Upper lobe of right lung (tissue), 1 donor: ENCODE data around the gene CDC42EP1. TPM values are rescaled to one million over a fixed set of nuclear protein-coding genes. Genes with fewer than 3 reads are reported as not detected.
A peak's percentile ranks its signal among the peaks of the same experiment; 100 is the strongest.

Experiments
- ATAC-seq: fragments of 200-7000 bp; cut with Tn5 transposase; one replicate; pipeline ENCODE4 v1.9.1; 2020; ENCODE audit warnings: mild to moderate bottlenecking, moderate library complexity
- DNase-seq: peaks from one replicate; pipeline ENCODE4 v3.0.0-alpha.2; 2020
- H3K27ac ChIP-seq: fragments of 200-600 bp; one replicate; pipeline ENCODE4 v1.8.0; 2022
- H3K27me3 ChIP-seq: fragments of 200-600 bp; one replicate; pipeline ENCODE4 v1.8.0; 2022; ENCODE audit warnings: mild to moderate bottlenecking
- H3K36me3 ChIP-seq: fragments of 200-600 bp; one replicate; pipeline ENCODE4 v1.8.0; 2022
- H3K4me1 ChIP-seq: fragments of 200-600 bp; one replicate; pipeline ENCODE4 v1.8.0; 2022
- H3K4me3 ChIP-seq: fragments of 200-600 bp; one replicate; pipeline ENCODE4 v1.8.0; 2022; ENCODE audit warnings: mild to moderate bottlenecking
- H3K9me3 ChIP-seq: fragments of 200-600 bp; one replicate; pipeline ENCODE4 v1.8.0; 2022
- CTCF ChIP-seq: fragments of 200-600 bp; IDR thresholded peaks from one replicate; pipeline ENCODE4 v1.8.0; 2022; ENCODE audit warnings: antibody characterized with exemption
- intact Hi-C: fragments of 100-400 bp; cut with DNase I; formaldehyde crosslinking; loops from one replicate; pipeline ENCODE4 v1.11.0; 2022
- total RNA-seq: library from RNA; stranded (reverse); fragmentation: NEBNext Ultra II Directional; extraction: Animal tissue kit (Norgen Biotek cat#: 25700); gene quantifications from one replicate; pipeline ENCODE4 v1.2.1, GENCODE V29; 2021
- donor health status: DM: no; HTN: yes; CAD: no; lungs with severe emphysema.

CDC42EP1 gene
- total RNA-seq, 1 donor from 2014 or later: 73.9 TPM

GRCh38 chr22:37604074-37604473 is 43.8 kb downstream of the CDC42EP1 start:
- ATAC-seq: no peak
- Histone ChIP-seq H3K36me3 (no peaks in the 10 kb centered on the region), H3K27ac (no peak overlapping the region), H3K9me3 (no peaks in the 10 kb centered on the region), H3K4me3 (no peak overlapping the region), H3K4me1 (peaks cover 14% of the 10 kb centered on the region), H3K27me3 (no peaks in the 10 kb centered on the region)
- DNase-seq: no peak
- intact Hi-C loops: no loop called here
- no peak for TF ChIP-seq CTCF

- Histone ChIP-seq H3K27me3 (no peaks in the 10 kb centered on the region), H3K4me1 (peaks cover 21% of the 10 kb centered on the region), H3K36me3 (no peaks in the 10 kb centered on the region), H3K4me3 (no peak overlapping the region), H3K27ac (peak overlapping the region; percentile 6), H3K9me3 (no peaks in the 10 kb centered on the region)
- no peak for TF ChIP-seq CTCF
- ATAC-seq (no peak), DNase-seq (no peak)
- intact Hi-C loops: no loop called here
These were observed 44.6 kb downstream of the CDC42EP1 start for GRCh38 chr22:37604875-37605274.

GRCh38 chr22:37607010-37607934 is 47.0 kb downstream of the CDC42EP1 start:
- DNase-seq: peak; percentile 96
- peak; percentile 69 for ATAC-seq
- intact Hi-C loops: no loop called here
- Histone ChIP-seq H3K36me3 (no peaks in the 10 kb centered on the region), H3K9me3 (no peaks in the 10 kb centered on the region), H3K4me1 (peaks cover 38% of the 10 kb centered on the region), H3K4me3 (peak overlapping the region; percentile 84), H3K27ac (peak overlapping the region; percentile 97), H3K27me3 (no peaks in the 10 kb centered on the region)
- TF ChIP-seq CTCF: peak; percentile 97

GRCh38 chr22:37607935-37608476 is 47.7 kb downstream of the CDC42EP1 start:
- no peak for DNase-seq
- no peaks in the 10 kb centered on the region for H3K36me3 ChIP-seq
- no peak for ATAC-seq

More at GRCh38 chr22:37607935-37608476, 47.7 kb downstream of the CDC42EP1 start:
- no peaks in the 10 kb centered on the region for H3K9me3 ChIP-seq
- no peaks in the 10 kb centered on the region for H3K27me3 ChIP-seq
- H3K4me1 ChIP-seq: peaks cover 42% of the 10 kb centered on the region
- TF ChIP-seq CTCF: no peak
- intact Hi-C loops: no loop called here
- peak overlapping the region; percentile 84 for H3K4me3 ChIP-seq
- peak overlapping the region; percentile 97 for H3K27ac ChIP-seq
